NCI-H1105 (cell line): ENCODE data around the gene RNF227.

Source experiments
- DNase-seq: peaks from one replicate; lab custom pipeline; 2025; lab: John Stamatoyannopoulos, UW

The RNF227 gene

DNA sequence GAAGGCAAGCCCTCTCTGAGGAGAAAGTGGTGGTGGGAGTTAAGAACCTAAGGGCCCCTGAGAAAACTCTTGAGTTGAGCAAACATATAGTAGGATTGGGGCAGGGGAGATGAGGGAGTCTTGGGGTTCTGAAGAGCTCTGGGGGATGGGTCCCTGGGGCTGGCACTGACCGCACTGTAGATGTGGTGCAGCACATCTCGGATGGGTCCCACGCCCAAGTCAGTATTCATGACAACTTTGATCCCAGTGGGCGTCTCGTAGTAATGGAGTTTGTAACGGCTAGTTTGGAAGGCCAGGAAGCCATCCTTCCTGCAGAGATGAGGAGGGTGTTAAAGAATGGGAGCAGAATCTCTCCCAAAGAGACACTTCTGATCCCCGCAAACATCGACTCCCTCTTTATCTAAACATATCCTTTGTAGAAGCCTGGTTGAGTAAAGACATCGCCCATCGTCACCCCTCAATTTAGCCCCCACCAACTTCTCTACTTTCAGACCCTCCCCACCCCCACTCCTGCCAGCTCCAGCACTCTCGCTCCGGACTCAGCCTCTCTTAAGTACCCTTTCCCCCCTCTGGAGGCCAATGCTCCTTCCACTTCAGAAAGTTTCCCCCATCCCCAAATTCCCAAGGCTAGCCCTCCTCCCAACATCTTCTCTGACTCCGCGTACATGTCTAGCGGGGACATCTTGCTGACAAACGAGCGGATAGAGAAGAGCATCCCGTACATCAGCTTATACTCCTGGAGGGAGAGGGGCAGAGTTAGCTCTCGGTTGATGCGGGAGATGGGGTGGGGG, 14.9 kb upstream of the RNF227 start:
- DNase-seq = no peak

GRCh38 chr17:7929158-7930023, 13.3 kb upstream of the RNF227 start, which contains the start of gene KCNAB3:
KCNAB3 (minus strand) TSS chr17:7929856; CDS start chr17:7929435, 421 bp downstream.
- DNase-seq = no peak

GRCh38 chr17:7927596-7927995, 11.5 kb upstream of the RNF227 start:
- DNase-seq = no peak

DNA sequence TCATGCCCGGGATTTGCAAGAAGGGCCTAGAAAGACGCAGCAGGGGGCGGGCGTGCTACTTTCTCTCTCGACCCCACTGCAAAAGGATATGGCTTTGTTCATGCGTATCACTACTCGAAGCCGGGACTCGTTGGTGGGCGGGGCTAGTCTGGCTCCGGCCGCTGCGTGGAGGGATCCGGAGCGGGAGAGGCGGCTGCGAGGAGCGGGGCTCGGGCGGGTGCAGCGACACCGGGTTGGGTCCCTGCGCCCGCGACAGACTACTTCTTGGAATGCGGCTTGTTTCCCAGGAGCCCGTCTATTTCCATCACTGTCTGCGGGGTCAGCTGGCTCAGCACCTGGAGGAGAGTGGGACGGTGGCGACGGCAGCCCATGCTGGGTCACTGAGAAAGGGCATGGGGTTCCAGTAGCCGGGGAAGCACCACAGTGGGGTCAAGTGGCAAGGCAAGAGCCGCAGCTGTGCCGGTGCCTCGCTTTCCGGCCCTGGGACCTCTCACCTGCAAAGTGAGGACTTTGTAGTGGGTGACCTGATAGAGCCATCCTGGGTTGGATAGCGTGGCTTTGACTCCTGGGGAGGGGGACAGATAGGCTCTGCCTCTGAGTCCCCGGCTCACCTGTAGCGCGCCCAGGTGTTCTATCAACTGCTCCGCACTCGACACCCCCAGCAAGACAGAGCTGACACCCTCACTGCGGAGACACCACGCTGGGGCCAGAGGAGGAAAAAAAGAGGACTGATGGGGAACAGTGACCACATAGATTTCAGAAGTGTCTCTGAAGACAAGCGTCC, 6.9 kb upstream of the RNF227 start:
- DNase-seq = peak; percentile 88

- no peak for DNase-seq
Observed at GRCh38 chr17:7922269-7922844, 6.3 kb upstream of the RNF227 start.

DNA sequence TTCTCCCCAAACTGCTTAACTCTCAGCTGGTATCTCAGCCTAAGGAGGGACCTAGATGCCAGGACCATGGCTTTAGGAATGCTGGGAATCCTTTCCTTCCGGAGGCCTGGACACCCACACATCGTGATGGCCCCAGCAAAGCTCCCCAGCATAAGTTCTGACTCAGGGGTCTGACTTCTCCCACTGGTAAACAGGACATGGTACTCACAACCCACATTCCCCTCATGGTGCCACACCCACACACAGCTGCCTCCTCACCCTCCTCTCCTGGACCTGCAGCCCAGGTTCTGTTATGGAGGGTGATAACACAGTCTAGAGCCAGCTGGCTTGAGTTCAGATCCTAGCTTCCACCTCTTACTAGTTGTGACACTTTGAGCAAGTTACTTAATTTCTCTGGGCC, 719 bp upstream of the RNF227 start:
- DNase-seq = no peak

DNA sequence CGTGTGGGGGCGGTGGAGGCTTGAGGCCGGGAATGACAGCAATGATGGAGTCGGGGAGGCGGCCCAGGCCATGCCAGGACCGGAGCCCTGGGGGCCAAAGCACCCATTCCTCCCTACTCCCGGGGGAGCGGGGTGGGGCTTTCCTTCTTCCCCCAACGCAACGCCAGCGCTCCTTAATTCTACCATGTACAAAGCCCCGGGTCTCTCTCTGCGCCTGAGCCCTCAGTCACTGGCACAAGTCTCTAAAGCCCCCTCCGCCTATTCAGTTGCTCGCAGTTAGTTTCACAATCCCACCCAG, 245 bp upstream of the RNF227 start:
- DNase-seq = no peak

- peak; percentile 30 for DNase-seq
Observed at GRCh38 chr17:7915179-7915610, 894 bp downstream of the RNF227 start.

DNA sequence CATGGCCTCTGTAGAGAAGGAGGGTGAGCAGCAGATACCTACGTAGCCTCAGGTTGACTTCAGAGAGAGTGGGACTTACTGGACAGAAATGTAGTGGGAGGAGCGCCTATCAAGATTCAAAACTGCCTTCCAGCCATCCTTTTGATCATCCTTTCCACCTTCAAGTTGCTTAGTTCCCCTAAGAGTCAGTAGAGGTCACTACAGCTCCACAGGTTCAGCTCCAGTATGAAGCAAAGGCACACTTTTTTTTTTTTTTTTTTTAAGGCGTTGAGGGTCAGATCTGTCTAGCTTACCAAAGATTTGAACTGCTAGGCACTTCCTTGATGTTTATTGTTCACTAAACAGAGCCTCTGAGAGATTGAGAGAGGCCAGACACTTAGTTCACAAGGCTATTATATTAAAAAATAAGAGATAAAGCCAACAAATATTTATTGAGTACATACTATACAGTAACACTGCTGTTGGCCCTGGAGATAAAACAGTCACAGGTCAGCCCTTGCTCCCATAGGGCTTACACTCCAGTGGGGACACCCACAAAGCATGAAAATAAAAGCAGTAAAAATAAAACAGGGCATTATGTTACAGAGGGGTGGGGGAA, 3.1 kb downstream of the RNF227 start:
- DNase-seq = peak; percentile 37

- no peak for DNase-seq
Observed at GRCh38 chr17:7911116-7911515, 5.0 kb downstream of the RNF227 start.

- DNase-seq = no peak
Observed at GRCh38 chr17:7910711-7911110, 5.4 kb downstream of the RNF227 start.

- no peak for DNase-seq
Observed at GRCh38 chr17:7910281-7910680, 5.8 kb downstream of the RNF227 start.

DNA sequence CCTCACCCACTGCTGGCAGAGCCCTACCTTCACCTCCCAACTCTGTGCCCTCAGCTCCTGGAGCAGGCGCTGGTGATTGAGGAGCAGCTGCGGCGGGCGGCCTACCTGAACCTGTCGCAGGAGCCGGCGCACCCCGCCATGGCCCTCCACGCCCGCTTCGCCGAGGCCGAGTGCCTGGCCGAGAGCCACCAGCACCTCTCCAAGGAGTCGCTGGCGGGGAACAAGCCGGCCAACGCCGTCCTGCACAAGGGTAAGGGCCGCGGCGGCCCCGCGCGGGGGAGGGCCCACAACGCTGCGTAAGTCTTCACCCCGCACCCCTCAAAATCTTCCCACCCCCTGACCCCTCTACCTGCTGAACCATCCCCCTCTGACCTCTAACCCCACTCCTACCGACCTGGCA, 7.0 kb downstream of the RNF227 start:
- DNase-seq = no peak

DNA sequence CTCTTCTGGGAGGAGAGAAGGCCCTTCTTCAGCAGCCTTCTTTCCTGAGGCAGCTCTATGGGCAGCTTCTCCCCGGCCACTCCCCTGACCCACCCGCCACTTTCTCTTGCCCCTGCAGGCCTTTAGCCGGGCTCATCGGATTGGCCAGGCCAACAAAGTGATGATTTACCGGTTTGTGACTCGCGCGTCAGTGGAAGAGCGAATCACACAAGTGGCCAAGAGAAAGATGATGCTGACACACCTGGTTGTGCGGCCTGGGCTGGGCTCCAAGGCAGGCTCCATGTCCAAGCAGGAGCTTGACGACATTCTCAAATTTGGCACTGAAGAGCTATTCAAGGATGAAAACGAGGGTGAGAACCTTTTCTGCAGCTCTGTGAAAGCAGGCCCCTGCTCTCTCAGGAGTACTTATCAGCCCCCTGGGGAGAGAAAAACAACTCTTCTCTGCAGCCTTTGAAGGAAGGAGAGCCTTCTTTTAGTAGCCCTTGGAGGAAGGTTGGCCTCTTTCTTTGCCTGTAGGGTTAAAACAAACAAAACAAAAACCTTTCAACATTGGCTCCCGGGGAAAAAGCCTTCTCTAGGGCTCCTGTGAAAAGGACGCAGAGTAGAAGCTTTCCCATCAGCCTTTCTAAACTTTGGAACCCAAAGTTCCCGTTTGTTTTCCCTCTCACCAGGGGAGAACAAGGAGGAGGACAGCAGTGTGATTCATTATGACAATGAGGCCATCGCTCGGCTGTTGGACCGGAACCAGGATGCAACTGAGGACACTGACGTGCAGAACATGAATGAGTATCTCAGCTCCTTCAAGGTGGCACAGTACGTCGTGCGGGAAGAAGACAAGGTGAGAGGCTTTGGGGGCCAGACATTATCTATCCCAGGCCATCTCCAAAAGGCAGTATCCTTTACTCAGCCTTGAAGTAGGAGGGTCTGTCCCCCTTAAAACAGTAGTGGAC, 12.7 kb downstream of the RNF227 start:
- DNase-seq = no peak

DNA sequence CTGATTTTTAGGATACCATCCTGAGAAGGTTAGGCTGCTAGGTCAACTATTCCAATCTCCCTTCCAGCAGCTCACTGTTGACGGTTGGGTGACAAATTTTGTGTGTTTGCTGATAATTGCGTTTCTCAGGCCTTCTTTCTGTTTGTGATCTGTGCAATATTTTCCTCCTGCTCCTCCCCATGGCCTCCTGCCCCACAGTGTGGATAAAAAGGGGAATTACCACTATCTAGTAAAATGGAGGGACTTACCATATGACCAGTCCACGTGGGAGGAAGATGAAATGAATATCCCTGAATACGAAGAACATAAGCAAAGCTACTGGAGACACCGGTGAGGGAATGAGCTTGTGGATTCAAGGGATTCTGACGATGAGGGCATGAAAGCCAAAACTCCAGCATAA, 18.3 kb downstream of the RNF227 start:
- no peak for DNase-seq

- no peak for DNase-seq
Observed at GRCh38 chr17:7897090-7897489, 19.0 kb downstream of the RNF227 start.

GRCh38 chr17:7894866-7895265, 21.2 kb downstream of the RNF227 start:
- DNase-seq = no peak

DNA sequence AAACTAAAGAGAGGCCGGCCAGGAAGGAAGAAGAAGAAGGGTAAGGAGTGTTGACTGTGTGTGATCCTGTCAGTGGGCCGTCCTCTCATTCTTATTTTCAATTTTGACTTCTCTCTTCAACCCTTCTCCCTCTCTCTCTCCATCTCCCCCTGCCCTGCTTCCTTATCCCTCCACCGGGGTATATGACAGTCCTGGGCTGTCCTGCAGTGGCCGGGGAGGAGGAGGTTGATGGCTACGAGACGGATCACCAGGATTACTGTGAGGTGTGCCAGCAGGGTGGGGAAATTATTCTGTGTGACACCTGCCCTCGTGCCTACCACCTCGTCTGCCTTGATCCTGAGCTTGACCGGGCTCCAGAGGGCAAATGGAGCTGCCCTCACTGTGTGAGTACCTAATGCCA, 21.9 kb downstream of the RNF227 start:
- DNase-seq = no peak

DNA sequence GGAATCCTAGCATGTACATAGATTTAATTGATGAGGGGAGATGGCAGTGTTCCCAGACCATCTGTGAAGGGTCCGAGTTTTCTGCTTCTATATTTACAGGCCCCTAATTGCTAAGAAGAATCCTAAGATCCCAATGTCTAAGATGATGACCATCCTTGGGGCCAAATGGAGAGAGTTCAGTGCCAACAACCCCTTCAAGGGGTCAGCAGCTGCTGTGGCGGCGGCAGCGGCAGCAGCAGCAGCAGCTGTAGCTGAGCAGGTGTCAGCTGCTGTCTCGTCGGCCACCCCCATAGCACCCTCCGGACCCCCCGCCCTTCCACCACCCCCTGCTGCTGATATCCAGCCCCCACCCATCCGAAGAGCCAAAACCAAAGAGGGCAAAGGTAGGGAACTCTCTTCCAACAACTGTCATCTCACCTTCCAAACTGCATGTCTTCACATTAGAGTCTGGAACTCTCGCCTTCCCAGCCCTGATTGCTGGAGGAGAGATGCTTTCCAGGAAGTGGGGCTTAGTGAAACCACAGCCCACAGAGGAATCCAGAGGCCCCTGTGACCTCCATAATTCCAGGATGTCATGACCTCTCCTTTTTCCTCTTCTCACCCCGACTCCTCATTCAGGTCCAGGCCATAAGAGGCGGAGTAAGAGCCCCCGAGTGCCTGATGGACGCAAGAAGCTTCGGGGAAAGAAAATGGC, 22.8 kb downstream of the RNF227 start:
- DNase-seq = peak; percentile 54
